Right ventricle myocardium inferior (tissue), 1 donor: ENCODE data around the gene DAB1. TPM values are rescaled to one million over a fixed set of nuclear protein-coding genes. Genes with fewer than 3 reads are reported as not detected.

Experiments
- ATAC-seq: fragments of 200-7000 bp; cut with Tn5 transposase; one replicate; pipeline ENCODE4 v1.9.1; 2020; ENCODE audit warnings: mild to moderate bottlenecking, moderate library complexity
- DNase-seq: peaks from one replicate; pipeline ENCODE4 v3.0.0; 2021; ENCODE audit errors: missing footprints
- intact Hi-C: fragments of 100-400 bp; cut with DNase I; formaldehyde crosslinking; loops from one replicate; pipeline ENCODE4 v1.11.0; 2022
- total RNA-seq: library from RNA; stranded (reverse); fragmentation: NEBNext Ultra II Directional; extraction: Animal tissue kit (Norgen Biotek cat#: 25700); gene quantifications from one replicate; pipeline ENCODE4 v1.2.1, GENCODE V29; 2021
- donor health status: DM: no; HTN: yes; CAD: no; lungs with severe emphysema.

Gene DAB1
- total RNA-seq, 1 donor from 2014 or later = 9.0 TPM

DNA sequence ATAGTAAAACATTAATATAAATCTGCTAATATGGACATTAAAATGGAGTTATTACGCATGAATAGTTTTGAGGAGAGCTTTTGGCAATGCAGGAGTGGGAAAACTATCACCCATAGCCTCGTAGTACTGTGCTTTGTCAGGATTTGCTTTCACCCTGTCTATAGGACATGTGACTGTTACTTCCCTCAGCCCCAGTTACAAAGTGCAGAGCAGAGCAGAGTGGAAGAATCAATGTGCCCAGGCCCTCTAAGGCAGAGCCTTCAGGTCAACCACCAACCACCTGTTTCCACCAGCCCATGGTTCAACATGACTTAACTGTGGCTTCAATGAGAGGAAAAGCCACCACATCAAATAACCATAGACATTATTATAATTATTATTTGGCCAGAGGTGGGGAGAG, 389.1 kb downstream of the DAB1 start:
- ATAC-seq (no peak), DNase-seq (no peak)
- intact Hi-C loops = loop anchor here (5.0 kb wide), 1 partner anchor 733 kb away; no protein-coding TSS in a partner anchor

DNA sequence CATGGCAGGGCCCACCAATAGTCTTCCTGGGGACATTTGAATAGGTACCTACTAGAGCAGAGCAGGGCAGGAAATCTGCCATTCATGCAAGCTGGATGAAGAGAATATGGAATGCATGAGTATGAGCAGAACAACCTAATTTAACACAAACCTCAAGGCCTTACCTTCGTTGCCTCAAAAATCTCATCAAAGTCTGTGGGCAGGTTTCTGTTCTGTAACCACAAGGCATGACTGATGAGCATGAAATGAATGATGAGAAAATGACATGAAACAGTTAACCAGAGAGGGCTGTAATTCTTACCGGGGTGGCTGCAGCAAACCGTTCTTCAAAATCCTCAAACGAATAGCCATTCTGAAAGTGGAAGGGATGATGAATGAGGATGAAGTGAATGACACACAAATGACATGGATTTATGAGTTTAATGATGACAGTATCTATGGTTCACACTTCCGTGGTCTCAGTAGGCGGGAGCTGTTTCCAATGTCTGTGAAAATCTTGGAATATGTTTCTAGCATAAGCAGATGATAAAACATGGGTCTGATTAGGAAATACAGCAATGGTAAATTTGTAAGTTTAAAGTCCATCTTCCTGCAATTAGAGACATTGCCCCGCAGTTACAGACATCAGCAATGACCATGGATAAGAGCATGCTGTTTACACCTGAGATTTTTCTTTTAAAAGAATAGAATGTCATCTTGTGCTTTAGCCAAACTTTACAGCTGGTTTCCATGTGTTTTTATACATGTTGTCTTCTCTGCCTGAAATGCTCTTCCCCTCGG, 390.4 kb downstream of the DAB1 start:
- DNase-seq (no peak), ATAC-seq (no peak)
- intact Hi-C loops = loop anchor here (5.0 kb wide), 1 partner anchor 734 kb away; no protein-coding TSS in a partner anchor

- ATAC-seq (peak; percentile 76), DNase-seq (no peak)
- intact Hi-C loops = no loop called here
Observed at GRCh38 chr1:57026624-57027354, 397.1 kb downstream of the DAB1 start.

DNA sequence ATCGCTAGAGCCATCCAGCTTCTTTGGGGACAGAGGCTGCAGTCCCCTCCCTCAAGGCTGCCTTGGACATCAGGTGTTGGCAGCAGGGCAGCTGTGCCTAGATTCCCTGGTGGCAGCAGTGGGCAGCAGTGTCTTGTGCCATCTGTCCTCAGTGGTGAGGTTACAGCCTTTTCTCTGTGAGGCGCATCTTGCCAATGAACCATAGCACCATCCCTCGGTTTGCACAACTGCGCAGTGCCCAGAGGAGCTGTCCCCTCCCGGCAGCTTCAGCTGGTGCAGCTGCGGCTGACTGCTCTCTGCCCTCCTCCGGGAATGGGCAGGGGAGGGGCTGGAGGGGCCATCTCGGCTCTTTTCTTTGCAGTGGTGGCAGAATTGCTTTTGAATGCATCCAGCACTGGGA, 399.0 kb downstream of the DAB1 start:
- intact Hi-C loops = no loop called here
- DNase-seq = no peak
- ATAC-seq = no peak

- intact Hi-C loops = no loop called here
- no peak for ATAC-seq
- no peak for DNase-seq
Observed at GRCh38 chr1:57024428-57024827, 399.4 kb downstream of the DAB1 start.

GRCh38 chr1:57020216-57020615, 403.6 kb downstream of the DAB1 start:
- ATAC-seq = no peak
- DNase-seq = no peak
- intact Hi-C loops = no loop called here

DNA sequence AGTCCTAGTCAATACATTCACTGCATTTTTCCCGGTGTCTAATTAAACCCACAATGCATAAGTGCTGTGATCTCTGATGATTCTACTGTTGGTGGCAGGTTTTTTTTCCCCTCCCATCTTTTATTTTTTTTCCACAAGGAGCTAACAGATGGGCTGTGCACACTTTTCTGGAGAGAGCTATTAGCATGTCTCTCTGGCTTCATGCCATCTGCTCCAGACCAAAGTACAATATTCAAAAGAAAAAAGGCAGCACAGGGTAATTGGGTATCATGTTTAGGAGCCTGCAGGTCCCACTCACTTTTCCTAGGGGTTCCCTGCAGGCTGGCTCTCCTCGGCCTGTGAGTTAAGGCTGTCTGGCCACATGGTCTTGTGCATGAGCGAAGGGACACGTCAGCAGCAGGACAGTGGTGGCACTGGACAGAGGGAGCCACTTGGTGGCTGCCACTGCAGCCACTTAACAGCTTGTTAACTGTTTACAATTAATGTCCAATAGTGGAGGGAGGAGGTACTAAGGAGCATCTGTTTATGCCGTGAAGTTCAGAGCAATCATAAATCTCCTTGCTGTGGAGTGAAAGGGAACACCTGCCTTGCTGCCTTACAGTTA, 404.5 kb downstream of the DAB1 start:
- intact Hi-C loops = no loop called here
- ATAC-seq (no peak), DNase-seq (no peak)

DNA sequence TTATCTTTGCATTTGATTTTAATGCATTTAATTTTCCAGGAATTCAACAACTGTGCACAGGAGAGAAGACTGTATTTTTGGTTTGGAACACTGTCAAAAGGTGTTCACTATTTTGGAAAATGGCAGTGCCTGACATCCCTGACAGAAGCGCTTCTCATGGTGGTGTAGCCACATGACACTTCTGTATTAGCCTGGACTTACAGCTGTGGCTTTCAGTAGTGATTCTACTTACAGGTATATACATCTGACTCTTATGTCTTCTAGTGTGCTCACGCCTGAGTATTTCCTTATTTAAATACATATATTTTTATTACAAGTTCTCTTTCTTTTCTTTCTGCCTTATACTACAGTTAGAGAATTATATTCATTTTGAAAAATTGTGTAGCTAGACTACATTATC, 405.7 kb downstream of the DAB1 start:
- ATAC-seq (no peak), DNase-seq (no peak)
- intact Hi-C loops = no loop called here

GRCh38 chr1:57017717-57018116, 406.1 kb downstream of the DAB1 start:
- no peak for ATAC-seq
- intact Hi-C loops = no loop called here

DNA sequence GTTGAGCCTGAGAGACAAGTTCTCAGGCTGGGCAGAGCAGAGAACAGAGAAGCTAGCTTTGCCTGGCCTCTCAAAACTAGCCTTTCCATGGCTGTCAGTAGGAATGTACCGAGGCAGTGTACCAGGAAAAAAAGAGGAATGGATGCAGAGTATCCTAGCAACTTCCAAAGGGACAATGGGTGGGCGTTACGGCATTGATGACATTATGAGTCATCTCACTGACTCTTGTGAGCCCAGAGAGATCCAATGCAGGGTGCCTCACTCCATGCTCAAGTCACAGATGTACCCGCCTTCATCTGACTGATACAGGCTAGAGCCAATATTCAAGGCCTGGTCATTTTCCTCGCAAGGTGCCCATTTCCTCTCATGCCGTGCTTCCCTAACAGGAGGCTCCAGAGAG, 406.7 kb downstream of the DAB1 start:
- DNase-seq (no peak), ATAC-seq (no peak)
- intact Hi-C loops = no loop called here

More at GRCh38 chr1:57017717-57018116, 406.1 kb downstream of the DAB1 start:
- no peak for DNase-seq

- no peak for DNase-seq
Observed at GRCh38 chr1:57015071-57015470, 408.8 kb downstream of the DAB1 start.

GRCh38 chr1:57013522-57013921, 410.3 kb downstream of the DAB1 start:
- intact Hi-C loops = no loop called here
- ATAC-seq (no peak), DNase-seq (no peak)

More at GRCh38 chr1:57015071-57015470, 408.8 kb downstream of the DAB1 start:
- ATAC-seq = no peak
- intact Hi-C loops = no loop called here

DNA sequence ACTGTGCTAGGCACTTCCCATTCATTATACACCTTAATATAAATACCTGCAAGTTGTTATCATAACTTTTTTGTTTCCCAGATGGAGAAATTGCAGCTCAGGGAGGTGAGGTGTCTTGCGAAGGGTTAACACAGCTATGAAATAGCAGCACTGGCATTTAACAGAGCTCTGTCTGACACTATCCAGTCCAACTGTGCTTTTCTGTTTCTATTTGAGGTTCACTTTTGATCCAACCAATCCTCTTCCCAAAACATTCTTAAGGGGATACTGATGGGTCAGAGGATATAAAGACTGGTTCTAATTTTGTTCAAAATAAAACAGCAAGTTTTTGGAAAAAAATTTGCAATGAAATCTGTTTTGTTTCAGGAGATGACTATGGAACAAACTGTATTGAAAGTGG, 411.5 kb downstream of the DAB1 start:
- ATAC-seq (no peak), DNase-seq (no peak)
- intact Hi-C loops = no loop called here

DNA sequence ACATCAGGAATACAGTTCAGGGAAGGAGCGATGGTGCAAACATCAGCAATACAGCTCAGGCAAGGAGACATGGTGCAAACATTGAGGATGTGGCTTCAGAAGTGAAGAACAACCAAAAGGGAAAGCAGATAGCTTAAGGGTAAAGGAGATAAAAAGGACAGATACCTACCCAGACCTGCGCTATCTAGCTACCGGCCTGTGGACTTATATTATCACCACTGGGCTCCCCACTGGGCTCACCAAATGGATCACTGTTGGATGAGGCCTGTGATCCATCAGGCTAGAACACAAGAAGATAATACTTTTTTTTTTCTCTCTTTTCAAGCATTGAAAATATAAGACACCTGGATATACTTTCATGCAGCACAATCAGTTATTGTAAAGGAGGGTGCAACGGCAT, 413.3 kb downstream of the DAB1 start:
- intact Hi-C loops = no loop called here
- DNase-seq (no peak), ATAC-seq (no peak)

- ATAC-seq = no peak
- no peak for DNase-seq
- intact Hi-C loops = no loop called here
Observed at GRCh38 chr1:57007948-57008347, 415.9 kb downstream of the DAB1 start.

DNA sequence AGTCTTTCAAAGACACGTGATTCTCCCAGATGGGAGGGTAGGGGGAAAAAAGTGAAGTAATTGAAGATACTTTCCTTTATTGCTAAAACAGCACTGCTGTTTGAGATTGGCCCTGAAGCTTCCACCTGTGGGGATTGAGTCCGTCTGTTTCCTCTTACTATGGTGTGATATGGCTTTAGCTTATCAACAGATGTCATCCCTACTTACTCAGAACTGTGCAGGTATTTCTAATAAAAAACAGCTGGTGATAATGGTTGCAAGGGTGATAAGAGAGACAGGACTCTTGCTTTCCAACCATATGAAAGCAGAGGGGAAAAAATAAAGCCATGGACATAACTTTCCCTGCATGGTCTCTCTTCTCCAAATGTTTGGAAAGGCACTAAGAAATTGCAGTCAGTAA, 416.4 kb downstream of the DAB1 start:
- ATAC-seq (no peak), DNase-seq (no peak)
- intact Hi-C loops = no loop called here

DNA sequence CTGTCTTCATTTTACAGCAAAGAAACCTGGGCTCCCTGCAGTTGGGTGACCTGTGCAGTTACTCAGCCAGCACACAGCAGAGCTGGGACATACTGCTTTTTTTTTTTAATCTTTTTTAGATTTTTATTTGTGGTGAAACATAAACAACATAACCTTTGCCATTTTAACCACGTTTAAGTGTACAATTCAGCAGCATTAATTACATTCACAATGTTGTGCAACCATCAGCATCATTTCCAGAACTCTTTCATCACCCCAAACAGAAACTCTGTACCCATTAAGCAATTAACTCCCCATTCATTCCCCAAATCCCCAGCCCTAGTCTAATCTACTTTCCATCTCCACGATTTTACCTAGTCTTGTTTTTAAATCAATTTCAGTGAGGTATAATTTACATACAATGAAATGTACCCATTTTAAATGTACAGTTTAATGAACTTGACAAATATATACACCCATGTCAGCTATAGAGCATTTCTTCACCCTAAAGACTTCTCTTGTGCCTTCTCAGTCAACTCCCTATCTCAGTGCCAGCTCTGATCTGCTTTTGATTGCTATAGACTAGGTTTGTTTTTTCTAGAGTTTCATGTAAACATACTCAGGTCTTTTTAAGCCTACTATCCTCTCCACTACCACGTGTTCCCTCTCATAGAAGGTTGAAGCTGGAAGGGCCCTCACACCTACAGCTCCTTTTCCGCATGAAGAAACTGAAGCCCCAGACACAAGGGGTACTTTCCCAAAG, 420.3 kb downstream of the DAB1 start:
- intact Hi-C loops = no loop called here
- ATAC-seq (no peak), DNase-seq (no peak)

- ATAC-seq = no peak
- DNase-seq = no peak
- intact Hi-C loops = no loop called here
Observed at GRCh38 chr1:56995414-56996100, 428.3 kb downstream of the DAB1 start.

DNA sequence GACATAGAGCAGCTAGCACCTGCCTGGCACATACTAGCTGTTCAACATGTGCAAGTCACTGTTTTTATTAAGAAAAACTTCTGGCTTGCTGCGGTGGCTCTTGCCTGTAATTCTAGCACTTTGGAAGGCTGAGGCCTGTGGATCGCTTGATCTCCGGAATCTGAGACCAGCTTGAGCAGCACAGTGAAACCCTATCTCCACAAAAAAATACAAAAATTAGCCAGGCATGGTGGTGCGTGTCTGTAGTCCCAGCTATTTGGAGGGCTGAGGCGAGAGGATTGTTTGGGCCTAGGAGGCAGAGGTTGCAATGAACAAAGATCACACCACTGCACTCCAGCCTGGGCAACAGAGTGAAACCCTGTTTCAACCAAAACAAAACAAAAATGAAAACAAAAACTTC, 430.4 kb downstream of the DAB1 start:
- ATAC-seq = no peak
- intact Hi-C loops = no loop called here

More for the DNA sequence above, 430.4 kb downstream of the DAB1 start:
- no peak for DNase-seq
